ENCODE measurements around the gene LRFN2. TPM values are rescaled to one million over a fixed set of nuclear protein-coding genes. Genes with fewer than 3 reads are reported as not detected.

LRFN2 gene
- polyA plus RNA-seq, 1 donor = 0.11 TPM

DNA sequence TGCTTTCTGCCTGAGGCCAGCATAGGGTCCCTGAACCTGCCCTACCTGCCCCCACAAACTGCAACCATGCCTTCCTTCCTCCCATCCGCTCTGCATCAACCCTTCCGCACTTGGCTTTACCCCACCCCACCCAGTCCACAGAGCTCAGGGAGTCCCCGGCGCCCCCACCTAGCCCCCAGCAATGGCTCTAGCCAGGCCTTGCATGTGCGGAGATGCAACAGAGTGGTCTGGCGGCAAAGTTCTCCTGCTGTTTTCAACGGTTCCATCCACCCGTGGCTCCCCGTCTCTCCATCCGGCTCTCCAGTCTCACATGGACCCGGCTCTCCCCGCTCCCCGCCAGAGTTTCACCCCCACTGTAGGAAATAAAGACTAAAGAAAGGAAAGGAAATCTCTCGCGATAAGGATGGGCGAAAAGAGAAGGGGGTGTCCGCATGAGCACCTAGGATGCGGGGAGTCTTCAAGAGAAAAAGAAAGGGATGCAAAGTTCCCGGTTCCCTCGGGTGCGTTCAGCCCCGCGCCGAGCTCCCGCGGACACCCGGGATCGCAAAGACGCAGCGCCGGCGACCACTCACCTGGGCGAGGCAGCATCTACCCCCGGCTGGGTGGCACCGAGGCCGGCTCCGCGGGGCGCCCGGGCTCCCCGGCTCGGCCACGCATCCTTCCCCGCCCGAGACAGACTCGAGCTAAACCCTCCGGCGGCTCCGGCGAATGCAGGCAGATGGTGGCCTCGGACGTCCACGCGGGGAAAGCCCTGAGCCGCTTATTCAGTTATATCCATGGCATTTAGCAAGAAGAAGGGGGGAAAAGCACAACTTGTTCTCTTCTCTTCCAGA, 579 bp downstream of the LRFN2 start:
- no peak for DNase-seq (ENCODE audit: low read depth)

- DNase-seq (ENCODE audit: low read depth) = no peak
These were observed 1.4 kb downstream of the LRFN2 start for GRCh38 chr6:40585651-40586269.

DNA sequence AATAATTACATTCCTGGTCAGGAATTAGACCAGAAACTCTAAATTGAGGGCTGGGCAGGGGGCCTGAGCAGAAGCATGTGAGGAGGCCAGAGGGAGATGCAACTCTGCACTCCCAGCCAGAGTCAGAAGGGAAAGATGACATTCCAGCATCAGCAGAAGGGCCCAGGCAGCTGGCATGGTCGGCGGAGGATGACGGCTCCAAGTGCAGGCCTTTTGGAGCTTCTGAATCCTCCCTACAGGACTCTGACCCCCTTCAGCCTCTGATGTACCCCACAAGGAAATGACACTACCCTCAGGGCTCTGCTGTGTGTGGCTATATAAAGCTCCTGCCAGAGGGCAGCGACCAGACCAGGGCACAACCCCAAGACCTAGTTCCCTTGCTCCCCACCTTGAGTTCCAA, 1.9 kb downstream of the LRFN2 start:
- no peak for DNase-seq (ENCODE audit: low read depth)

GRCh38 chr6:40584741-40585140, 2.4 kb downstream of the LRFN2 start:
- no peak for DNase-seq (ENCODE audit: low read depth)

DNA sequence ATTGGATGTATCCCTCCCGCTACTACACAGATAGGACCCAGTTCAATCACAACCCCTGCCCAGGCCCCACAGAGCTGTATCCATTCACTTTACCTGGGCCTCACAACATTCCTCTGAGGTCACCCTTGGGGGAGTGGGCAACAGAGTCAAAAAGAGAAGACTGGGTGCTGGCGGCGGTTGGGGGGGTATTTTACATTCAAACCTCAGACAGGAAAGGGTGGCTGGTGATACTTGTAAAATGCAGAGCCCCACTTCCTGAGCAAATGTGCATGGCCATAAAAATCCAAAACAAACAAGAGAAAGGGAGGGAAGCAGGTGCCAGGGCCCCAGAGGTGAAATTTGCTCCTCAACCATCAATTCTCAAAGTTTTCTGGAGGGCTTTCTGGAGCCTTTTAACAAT, 3.5 kb downstream of the LRFN2 start:
- no peak for DNase-seq (ENCODE audit: low read depth)

DNA sequence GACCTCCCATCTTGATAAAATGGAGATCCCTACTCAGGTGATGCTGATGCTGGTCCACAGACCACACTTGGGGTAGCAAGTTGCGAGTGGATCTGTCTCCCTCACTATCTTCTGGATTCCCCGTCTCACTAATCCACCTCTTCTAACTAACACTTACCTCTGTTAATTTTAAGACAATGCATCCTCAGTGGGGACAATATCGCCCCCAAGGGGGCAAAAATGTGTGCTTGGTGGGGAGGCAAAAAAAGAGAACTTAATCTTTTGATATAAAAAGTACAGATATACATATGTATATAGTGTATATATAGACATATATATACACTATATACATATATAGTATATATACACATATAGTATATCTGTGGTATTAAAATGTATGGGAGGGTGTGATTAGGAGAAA, 4.3 kb downstream of the LRFN2 start:
- no peak for DNase-seq (ENCODE audit: low read depth)

DNA sequence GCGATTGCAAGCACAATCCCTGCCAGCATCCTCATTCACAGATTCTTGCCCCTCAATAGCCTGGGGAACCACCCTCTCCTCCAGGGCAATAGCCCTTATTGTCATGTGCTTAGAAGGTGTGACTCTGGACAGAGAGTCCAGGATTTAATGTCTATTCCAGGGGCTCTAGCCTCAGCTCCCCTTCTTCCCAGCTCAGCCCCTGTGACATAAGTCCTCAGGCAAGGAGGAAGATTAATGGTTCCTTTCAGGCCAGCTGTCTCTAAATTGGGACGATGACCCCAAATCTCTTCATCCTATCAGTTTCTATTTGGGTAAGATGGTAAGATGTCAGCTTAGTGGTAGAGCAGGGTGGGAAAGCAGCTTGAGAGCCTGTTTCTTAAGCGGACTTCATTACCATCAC, 8.1 kb downstream of the LRFN2 start:
- DNase-seq (ENCODE audit: low read depth) = no peak

DNA sequence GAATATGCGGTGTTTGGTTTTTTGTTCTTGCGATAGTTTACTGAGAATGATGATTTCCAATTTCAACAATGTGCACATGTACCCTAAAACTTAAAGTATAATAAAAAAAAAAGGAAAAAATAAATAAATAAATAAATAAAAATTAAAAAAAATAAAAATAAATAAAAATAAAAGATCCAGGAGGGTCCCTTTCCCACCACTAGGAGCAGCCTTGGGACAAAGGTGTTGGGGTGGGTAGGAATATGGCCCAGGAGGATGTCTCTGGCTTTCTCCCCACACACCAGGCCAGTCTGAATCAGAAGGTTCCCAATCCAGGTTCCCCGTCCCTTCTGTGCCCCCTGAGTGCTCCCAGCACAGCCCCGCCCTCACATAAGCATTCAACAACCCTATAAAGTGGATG, 9.5 kb downstream of the LRFN2 start:
- no peak for DNase-seq (ENCODE audit: low read depth)

DNA sequence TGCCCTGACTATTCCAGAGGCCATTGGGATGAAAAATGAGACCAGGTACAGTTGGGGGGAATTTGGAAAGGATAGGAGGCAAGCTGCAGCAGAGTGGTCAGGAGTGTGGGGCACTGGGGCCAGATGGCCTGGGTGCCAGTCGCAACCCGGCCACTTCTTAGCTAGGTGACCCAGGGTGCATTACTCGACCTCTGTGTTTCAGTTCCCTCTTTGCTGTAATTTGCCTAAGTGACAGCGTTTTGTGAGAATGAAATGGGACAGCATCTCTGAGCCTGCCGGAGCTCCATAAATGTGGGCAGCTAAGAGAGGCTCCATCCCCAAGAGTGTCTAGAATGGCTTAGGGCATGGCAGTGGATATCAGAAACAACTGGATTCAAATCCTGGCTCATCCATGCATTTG, 13.9 kb downstream of the LRFN2 start:
- no peak for DNase-seq (ENCODE audit: low read depth)

DNA sequence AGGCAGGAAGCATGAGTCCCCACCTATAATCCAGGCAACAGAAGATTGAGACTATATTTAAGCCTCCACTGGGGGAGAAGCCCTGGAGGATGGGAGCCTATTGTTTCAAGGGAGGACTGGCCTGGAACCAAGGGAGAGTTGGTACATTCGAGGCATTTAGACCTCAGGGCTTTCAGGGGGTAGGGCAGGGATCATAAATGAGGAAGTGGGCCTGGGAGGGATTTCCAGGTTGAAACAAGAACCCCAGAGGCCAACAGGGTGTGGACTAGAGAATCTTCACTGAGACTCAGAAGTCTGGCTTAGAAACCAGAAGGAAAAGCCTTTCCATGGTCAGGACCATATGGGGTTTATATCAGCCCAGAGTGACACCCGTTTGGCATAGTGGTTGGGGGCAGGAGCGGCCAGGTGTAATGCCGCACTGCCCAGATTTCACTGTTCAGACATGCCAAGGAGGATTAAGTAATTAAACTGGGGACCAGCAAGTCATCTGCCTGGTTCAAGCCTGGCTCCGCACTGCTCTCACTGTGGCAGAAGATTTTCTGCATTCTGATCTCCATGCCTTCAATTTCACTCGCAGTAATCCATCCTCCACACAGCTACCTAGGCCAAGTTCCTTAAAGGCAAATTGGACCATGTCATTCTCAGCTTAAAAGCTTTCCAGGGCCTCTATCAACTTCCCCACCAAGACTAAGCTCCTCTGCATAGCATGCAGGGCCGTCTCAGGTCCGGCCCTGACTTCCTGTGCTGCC, 17.8 kb downstream of the LRFN2 start:
- DNase-seq (ENCODE audit: low read depth) = no peak

DNA sequence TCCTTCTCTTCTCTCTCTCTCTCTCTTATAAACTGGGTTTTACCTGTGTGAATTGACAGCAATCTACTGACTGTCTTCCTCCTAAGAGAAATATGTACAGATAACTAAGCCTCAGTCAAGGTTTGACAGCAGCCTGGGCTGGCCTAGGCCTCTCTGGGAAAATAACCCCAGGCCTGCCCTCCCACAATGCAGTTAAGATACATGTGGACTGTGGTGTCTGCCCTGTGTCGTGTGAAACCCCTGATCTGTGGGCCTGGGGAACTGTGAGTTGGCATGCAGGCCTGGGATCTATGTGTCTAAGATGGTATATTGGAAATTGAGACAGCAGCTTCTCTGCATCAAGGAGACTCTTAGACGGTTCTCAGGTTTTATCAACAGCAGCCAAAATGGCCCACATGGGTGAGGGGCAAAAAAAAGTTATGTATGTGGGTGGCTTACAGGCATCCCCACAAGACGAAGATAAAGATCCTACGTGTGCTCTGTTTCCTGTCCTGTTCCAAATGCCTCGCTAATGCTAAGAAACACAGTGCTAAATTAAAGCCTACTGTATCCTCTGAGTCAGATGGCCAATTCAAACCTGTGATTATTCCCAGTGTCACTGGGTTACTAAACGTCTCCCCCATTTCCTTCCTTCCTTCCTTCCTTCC, 19.0 kb downstream of the LRFN2 start:
- DNase-seq (ENCODE audit: low read depth) = no peak

DNA sequence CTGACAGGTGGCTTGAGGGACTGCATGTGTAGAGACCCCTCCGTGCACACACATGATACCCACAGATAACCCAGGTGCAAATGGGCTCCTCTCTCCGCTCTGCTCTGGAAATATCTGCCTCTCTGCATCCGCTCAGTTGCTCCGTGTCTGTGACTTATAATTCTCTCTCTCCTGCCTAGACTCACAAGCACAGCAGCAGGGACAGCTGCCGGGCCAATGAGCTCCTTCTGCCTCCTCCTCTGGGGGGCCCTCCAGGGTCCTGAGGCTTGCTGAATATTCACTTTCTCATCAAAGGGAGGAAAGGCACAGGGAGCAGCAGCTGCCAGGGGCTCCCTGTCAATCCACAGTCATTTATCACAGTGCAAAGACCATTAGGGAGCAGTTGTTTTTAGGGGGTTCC, 24.1 kb downstream of the LRFN2 start:
- DNase-seq (ENCODE audit: low read depth) = no peak

DNA sequence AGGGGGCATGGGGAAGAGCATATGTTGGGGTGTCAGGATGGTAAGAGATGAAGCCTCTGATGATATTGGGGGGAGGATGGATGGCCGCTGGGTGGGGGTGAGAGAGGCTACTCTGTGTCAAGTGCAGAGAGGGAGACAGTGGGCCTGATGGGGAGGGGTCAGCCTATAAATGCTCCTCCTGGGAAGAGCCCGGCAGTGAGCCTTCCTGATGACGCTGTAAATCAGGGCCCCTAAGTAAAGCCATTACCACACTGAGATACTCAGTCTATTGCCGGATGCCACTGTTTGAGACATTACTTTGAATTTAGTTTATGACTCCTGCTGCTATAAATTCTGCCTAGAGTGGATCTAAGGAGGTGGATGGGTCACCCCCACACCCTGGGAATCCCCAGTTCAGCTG, 28.1 kb downstream of the LRFN2 start:
- no peak for DNase-seq (ENCODE audit: low read depth)

- no peak for DNase-seq (ENCODE audit: low read depth)
These were observed 29.1 kb downstream of the LRFN2 start for GRCh38 chr6:40558102-40558501.

DNA sequence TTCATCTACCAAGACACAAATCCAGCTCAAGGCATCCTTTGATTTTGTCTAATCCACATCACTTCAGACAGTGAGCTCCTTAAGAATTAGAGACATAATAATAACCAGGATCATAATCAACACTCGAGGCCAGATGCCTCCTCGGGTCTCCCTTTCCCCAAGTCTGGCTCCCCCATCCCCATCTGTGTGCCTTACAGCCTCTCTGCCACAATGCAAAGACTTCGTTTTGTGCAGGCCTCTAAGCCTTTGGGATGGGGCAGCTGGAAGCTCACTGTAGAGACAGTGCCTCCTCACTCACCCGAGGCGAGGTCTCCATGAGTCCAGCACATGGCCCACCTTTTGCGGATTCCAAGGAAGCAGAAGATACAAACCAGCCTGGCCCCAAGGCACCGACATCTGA, 30.3 kb downstream of the LRFN2 start:
- no peak for DNase-seq (ENCODE audit: low read depth)

GRCh38 chr6:40556023-40556422, 31.1 kb downstream of the LRFN2 start:
- DNase-seq (ENCODE audit: low read depth) = no peak

DNA sequence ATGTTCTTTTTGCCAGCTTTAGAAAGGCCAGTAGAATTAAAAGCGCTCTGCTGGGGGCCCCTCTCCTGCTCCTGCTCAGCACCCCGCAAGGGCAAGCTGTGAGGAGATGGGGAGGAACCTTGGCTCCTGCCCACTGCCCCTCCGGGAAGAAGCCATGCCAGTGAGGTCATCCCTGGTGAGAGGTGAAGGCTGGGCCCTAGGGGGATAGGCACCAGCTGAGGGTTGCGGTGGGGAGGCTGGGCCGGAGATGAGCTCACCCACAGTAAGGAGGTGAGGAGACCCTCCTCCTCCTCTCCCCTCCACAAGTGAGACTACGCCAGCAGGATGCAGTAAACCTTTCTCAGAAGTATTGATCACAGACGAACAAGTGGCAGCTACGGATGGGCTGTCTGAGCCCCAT, 32.1 kb downstream of the LRFN2 start:
- no peak for DNase-seq (ENCODE audit: low read depth)

GRCh38 chr6:40552941-40553340, 34.2 kb downstream of the LRFN2 start:
- DNase-seq (ENCODE audit: low read depth) = no peak

DNA sequence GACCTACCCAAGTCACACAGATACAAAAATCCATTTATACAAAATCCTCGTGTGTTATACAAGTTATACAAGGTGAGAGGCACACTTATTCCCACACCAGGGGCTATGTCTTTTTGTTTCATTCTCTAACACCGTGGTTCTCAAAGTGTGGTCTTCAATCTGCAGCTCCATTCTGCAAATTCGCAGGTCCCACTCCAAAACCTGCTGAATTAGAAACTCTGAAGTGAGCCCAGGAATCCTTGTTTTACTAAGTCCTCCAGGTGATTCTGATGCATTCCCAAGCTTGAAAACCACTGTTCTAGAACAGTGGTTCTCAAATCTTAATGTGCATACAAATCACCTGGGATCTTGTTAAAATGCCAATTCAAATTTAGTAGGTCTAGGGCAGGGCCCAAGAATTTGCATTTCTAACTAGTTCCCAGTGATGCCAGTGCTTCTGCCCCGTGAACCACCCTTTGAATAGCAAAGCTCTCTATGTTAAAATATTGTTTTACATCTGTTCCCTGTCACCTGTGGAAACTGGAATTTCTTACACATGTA, 35.1 kb downstream of the LRFN2 start:
- no peak for DNase-seq (ENCODE audit: low read depth)

DNA sequence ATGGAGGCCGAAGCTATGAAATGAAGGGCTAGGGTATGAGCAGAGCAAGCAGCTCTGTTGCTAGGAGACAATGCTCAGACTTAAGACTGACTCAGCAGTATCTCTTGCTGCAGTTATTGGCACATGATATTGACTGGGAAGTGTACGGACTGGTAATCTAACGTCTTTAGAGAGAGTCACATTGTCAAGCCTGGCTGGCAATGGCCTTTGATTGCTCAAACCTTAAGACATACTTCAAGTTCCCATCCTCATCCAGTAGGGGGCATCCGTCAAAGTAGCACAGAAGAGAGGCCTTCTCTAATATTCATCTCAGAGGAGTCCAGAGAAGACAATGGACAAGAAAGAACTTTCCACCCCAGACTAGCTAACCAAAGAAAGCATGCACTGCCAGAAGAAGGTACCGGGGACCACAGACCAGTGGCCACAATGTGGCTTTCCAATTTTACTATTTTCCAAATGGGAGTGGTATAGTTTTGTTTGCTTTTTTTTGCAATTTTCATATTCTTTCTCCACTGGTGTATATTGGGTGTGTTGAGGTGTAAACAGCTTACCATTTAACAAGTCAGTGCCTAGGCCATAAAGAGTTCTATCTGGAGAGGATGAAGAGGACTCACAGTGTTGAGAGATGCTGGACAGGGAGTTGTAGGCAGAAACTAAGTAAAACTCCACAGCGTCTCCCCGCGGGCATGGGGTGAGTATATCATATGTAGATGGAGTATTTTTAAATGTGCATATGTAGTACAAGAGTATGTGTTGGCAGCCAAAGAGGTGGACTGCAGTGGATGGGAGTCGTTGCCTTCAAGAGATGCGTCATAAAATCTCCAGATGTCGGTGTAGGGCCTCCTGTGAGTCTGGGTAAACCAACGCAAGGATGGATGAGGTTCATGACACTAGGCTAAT, 36.7 kb downstream of the LRFN2 start:
- DNase-seq (ENCODE audit: low read depth) = no peak

DNA sequence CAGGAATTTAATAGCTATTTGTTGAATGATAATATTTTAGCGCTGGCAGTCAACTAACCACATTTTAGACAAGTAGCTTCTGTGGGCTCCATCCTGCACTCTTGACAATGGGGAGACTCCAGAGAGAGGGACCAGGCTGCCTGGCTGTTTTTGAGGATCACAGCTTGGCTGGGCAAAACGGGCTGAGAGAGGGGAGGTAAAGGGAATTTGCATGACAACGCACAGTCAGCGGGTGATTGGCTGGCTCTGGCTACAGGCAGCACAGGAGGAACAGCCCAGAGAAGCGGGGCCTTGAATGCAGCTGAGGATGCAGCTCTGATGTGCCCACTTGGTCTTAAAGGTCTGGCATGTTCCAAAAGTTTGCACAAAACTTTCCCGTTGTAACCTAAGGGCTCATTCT, 41.2 kb downstream of the LRFN2 start:
- no peak for DNase-seq (ENCODE audit: low read depth)

Data from forelimb muscle (tissue), 1 donor.